Nephron progenitor cell (in vitro differentiated cells): Measurements from ENCODE around the gene HDAC4.

Experiments
- DNase-seq: peaks from one replicate; pipeline ENCODE4 v3.0.0; 2021
- H3K27ac Mint-ChIP-seq: 2 replicates; pipeline ENCODE4 v1.8.0; 2021; ENCODE audit warnings: mild to moderate bottlenecking, moderate library complexity, mixed read lengths
- H3K27me3 Mint-ChIP-seq: 2 replicates; pipeline ENCODE4 v1.8.0; 2021; ENCODE audit warnings: mild to moderate bottlenecking, low read depth, mixed read lengths; ENCODE audit not compliant: poor library complexity
- H3K36me3 Mint-ChIP-seq: 2 replicates; pipeline ENCODE4 v1.8.0; 2021; ENCODE audit warnings: low read depth, mixed read lengths
- H3K4me1 Mint-ChIP-seq: 2 replicates; pipeline ENCODE4 v1.8.0; 2021; ENCODE audit warnings: mixed read lengths
- H3K4me3 Mint-ChIP-seq: 2 replicates; pipeline ENCODE4 v1.8.0; 2021; ENCODE audit warnings: mild to moderate bottlenecking, moderate library complexity, mixed read lengths
- H3K9me3 Mint-ChIP-seq: 2 replicates; pipeline ENCODE4 v1.8.0; 2021; ENCODE audit warnings: mild to moderate bottlenecking, moderate library complexity, mixed read lengths
- TF ChIP-seq, protein P1 (sequence below): fragments of 200-600 bp; sonication (generic); IDR thresholded peaks from 2 replicates; pipeline ENCODE4 v1.5.0; 2021; ENCODE audit warnings: antibody characterized with exemption

HDAC4 gene

DNA sequence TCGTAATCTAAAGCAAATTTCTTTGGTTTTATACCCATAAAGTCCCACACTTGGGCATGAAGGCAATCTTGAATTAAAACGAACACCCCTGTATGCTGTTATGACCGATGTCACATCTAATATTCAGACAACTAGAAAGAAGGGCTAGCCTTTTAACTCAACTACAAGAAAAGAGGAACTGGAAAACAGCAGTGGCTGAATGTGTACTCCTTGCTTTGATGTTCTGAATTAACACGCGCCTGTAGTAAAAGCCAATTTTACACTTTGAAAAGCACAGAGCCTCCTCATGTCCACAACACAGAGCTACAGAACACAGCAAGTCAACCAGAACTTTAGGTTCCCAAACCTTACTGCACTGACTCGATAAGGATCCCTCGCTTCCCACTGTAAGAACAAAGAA lies 147.6 kb downstream of the HDAC4 start:
- H3K9me3 Mint-ChIP-seq, result peaks cover 14% of the 10 kb centered on the region
- no peaks in the 10 kb centered on the region for H3K27me3 Mint-ChIP-seq
- peaks cover 76% of the 10 kb centered on the region for H3K4me1 Mint-ChIP-seq
- DNase-seq, result no peak
- TF ChIP-seq, protein P1, sequence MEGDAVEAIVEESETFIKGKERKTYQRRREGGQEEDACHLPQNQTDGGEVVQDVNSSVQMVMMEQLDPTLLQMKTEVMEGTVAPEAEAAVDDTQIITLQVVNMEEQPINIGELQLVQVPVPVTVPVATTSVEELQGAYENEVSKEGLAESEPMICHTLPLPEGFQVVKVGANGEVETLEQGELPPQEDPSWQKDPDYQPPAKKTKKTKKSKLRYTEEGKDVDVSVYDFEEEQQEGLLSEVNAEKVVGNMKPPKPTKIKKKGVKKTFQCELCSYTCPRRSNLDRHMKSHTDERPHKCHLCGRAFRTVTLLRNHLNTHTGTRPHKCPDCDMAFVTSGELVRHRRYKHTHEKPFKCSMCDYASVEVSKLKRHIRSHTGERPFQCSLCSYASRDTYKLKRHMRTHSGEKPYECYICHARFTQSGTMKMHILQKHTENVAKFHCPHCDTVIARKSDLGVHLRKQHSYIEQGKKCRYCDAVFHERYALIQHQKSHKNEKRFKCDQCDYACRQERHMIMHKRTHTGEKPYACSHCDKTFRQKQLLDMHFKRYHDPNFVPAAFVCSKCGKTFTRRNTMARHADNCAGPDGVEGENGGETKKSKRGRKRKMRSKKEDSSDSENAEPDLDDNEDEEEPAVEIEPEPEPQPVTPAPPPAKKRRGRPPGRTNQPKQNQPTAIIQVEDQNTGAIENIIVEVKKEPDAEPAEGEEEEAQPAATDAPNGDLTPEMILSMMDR, result no peak
- peak overlapping the region; percentile 23 for H3K27ac Mint-ChIP-seq
- no peak overlapping the region for H3K4me3 Mint-ChIP-seq
- peaks cover 32% of the 10 kb centered on the region for H3K36me3 Mint-ChIP-seq

DNA sequence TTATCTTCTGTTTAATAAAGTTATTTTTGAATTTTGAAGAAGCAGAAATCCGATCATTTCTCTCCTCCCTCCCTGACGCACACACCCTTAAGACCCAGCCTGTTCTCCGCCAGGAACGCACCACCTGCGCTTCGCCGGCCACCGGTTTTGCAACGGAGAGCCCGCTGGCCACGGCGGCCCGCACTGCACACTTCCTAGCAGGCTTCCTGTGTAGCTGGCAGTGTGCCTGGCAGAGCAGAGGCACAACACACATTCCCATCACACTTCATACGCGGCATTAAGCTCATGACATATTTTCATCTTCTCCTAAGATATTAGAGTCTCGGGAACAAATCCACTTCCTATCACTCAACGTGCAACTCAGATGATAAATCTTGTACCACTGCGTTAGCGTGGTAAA lies 148.0 kb downstream of the HDAC4 start:
- TF ChIP-seq, protein P1, result no peak
- peaks cover 10% of the 10 kb centered on the region for H3K9me3 Mint-ChIP-seq
- no peaks in the 10 kb centered on the region for H3K27me3 Mint-ChIP-seq
- no peak overlapping the region for H3K4me3 Mint-ChIP-seq
- peak overlapping the region; percentile 23 for H3K27ac Mint-ChIP-seq
- DNase-seq, result no peak
- peaks cover 27% of the 10 kb centered on the region for H3K36me3 Mint-ChIP-seq
- peaks cover 75% of the 10 kb centered on the region for H3K4me1 Mint-ChIP-seq

DNA sequence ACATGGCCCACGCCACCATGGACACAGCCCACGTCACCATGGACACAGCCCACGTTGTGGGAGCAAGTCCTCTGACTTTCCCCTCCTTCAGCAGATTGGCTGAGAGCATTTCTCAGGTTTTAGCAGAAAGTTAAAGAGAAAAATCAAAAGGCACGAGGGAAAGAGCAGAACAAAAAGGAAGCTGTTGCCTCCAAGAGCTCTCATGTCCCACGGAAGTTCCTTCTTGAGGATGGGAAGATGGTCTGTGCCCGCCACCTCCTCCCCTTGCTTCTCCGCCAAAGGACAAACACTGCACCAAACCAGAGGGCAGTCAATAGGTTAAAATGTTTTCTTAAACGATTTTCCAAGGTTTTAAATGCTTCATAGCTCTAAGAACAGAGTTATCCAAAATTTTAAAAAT lies 148.4 kb downstream of the HDAC4 start:
- Mint-ChIP-seq H3K27ac (no peak overlapping the region), H3K27me3 (no peaks in the 10 kb centered on the region), H3K36me3 (peaks cover 23% of the 10 kb centered on the region), H3K4me1 (peaks cover 75% of the 10 kb centered on the region), H3K9me3 (peaks cover 5% of the 10 kb centered on the region), H3K4me3 (no peak overlapping the region)
- DNase-seq, result no peak
- TF ChIP-seq, protein P1, result no peak

DNA sequence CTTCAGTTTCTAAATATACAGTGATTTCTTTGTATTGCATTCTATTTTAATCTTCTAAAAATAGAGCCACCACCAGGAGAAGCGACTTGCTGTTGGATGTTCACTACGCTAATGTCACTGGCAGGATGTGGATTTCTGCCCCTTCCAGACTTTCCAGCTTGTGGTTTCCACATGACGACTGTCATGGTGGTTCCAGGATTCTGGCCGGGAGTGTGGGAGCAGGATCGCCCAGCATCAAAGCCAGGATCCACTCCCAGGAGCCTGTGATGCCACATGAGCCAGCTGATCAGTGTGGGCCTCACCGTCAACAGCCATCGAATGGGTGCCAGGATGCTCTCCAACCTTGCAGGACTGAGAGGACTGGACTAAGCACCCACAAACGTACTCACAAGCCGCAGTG lies 148.8 kb downstream of the HDAC4 start:
- Mint-ChIP-seq H3K4me3 (no peak overlapping the region), H3K27me3 (no peaks in the 10 kb centered on the region), H3K9me3 (peaks cover 1% of the 10 kb centered on the region), H3K27ac (no peak overlapping the region), H3K4me1 (peaks cover 79% of the 10 kb centered on the region), H3K36me3 (peaks cover 19% of the 10 kb centered on the region)
- DNase-seq, result no peak
- TF ChIP-seq, protein P1, result no peak

DNA sequence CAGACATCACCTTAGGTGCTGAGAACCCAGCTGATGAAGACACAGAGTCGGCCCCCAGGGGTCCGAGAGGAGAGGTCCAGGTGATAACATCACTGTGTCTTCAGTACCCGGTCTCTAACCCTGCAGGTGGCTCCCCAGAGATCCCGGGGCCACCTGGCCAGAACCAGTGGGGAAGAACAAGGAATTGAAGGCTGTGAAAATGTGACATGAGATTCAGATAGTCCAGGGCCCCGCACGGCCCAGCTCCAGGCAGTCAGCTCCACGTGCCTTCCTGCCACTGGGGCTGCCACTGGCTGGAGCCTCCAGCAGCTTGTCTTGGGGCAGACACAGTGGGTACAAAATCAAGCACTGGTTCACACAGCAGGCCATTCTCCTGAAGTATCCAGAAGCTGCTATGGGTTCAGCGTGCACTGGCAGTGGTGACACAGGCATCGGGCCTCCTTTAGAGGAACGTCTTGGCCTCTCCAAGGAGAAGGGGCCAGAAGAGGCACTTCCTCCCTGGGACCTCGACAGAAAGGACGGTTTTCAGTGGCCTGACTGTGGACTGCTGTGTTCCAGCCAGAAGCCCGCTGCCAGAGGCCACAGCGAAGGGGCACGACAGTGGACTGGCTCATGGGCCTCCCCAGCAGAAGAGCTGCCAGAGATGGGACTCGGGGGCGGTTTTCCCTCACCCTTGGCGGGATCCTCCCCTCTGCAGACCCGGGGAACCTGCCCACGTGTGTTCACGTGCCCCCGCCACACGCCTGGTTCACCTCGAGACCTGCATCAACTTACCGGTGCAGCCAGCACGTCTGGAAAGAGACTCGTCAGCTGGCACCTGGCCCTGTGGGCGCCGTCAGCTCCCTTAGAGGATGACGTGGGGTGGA lies 150.4 kb downstream of the HDAC4 start:
- TF ChIP-seq, protein P1, result no peak
- no peak for DNase-seq
- H3K4me1 Mint-ChIP-seq, result peaks cover 82% of the 10 kb centered on the region
- H3K27ac Mint-ChIP-seq, result no peak overlapping the region
- no peaks in the 10 kb centered on the region for H3K9me3 Mint-ChIP-seq
- H3K27me3 Mint-ChIP-seq, result no peaks in the 10 kb centered on the region
- H3K4me3 Mint-ChIP-seq, result no peak overlapping the region
- H3K36me3 Mint-ChIP-seq, result peaks cover 15% of the 10 kb centered on the region

DNA sequence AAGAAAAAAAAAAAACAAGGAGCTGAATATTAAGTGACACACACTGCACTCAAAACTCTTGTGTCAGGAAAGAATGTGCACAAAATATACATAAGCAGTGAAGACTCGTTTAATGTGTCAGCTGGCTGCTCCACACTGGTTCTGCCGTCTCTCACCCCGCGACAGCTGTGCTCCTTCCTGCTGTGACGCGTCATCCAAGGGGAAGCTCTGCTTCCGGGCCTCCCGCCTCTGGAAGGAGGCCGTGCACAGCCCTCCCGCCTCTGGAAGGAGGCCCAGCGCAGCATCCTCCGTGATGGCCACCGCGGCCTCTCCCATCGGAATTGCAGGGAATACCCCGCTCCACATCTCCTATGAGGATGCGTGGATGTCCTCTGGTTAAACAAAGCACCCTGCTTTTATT lies 151.0 kb downstream of the HDAC4 start:
- H3K27me3 Mint-ChIP-seq, result no peaks in the 10 kb centered on the region
- no peak for DNase-seq
- H3K4me3 Mint-ChIP-seq, result no peak overlapping the region
- no peaks in the 10 kb centered on the region for H3K9me3 Mint-ChIP-seq
- no peak overlapping the region for H3K27ac Mint-ChIP-seq
- TF ChIP-seq, protein P1, result no peak
- H3K36me3 Mint-ChIP-seq, result peaks cover 15% of the 10 kb centered on the region
- H3K4me1 Mint-ChIP-seq, result peaks cover 82% of the 10 kb centered on the region
